Stomach (tissue), 9 donors: ENCODE results near the gene INPP5A. TPM values are rescaled to one million over a fixed set of nuclear protein-coding genes. Genes with fewer than 3 reads are reported as not detected.

Experiments used
- DNase-seq, 2 donors: peaks; one replicate each; pipeline versions ENCODE4 v3.0.0 to v3.0.0-alpha.2; 2013 to 2019
- H3K27ac ChIP-seq, 5 donors: fragments of 200-600 bp in 4 of 5; sonication (generic) in 4 of 5; one replicate each; pipeline ENCODE4 v1.5.1; 2013 to 2019; ENCODE audit warnings: mild to moderate bottlenecking in 1 of 5, moderate library complexity in 1 of 5
- H3K27me3 ChIP-seq, 3 donors: fragments of 200-600 bp; sonication (generic); one replicate each; pipeline ENCODE4 v1.5.1; 2017 to 2019; ENCODE audit warnings: mixed run types in 1 of 3
- H3K36me3 ChIP-seq, 4 donors: fragments of 200-600 bp; sonication (generic); 1 replicate in 3 of 4; 2 replicates in 1 of 4; pipeline ENCODE4 v1.5.1; 2016 to 2019
- H3K4me1 ChIP-seq, 4 donors: fragments of 200-600 bp; sonication (generic); one replicate each; pipeline ENCODE4 v1.5.1; 2016 to 2019
- H3K4me3 ChIP-seq, 4 donors: fragments of 200-600 bp; sonication (generic) in 3 of 4; one replicate each; pipeline ENCODE4 v1.5.1; 2016 to 2019; ENCODE audit warnings: mild to moderate bottlenecking in 1 of 4
- H3K9me3 ChIP-seq, 4 donors: fragments of 200-600 bp; sonication (generic); one replicate each; pipeline ENCODE4 v1.5.1; 2016 to 2019
- EP300 ChIP-seq: sonication (generic); formaldehyde crosslinking; IDR thresholded peaks from one replicate; pipeline ENCODE4 v1.6.1; 2017; ENCODE audit warnings: antibody characterized with exemption
- POLR2A ChIP-seq, 4 donors: fragments of 450-650 bp; IDR thresholded peaks; one replicate each; pipeline ENCODE4 v1.6.1; 2016; ENCODE audit warnings: antibody characterized with exemption in 4 of 4, control low read depth in 2 of 4, mild to moderate bottlenecking in 1 of 4, moderate library complexity in 1 of 4
- POLR2AphosphoS5 ChIP-seq, 3 donors: sonication (generic); formaldehyde crosslinking; IDR thresholded peaks; one replicate each; pipeline ENCODE4 v1.6.1; 2016; ENCODE audit warnings: antibody characterized with exemption in 3 of 3
- WGBS, 5 donors: extraction: QIAGEN DNeasy Blood & Tissue Kit in 3 of 5; methylation state at CpG; one replicate each; pipeline versions ENCODE4 v1.1.5 to v1.1.7; 2013 to 2018; 5-methylcytosine and 5-hydroxymethylcytosine counted together
- intact Hi-C: fragments of 100-400 bp; cut with DNase I; formaldehyde crosslinking; loops from one replicate; pipeline ENCODE4 v1.15.1; 2023; ENCODE audit warnings: low total_unique reads
- polyA plus RNA-seq, 3 donors: library from polyadenylated mRNA; stranded (reverse); fragments of 200-250 nt; gene quantifications; one replicate each; pipeline ENCODE4 v1.2.3, GENCODE V29; 2013
- total RNA-seq, 5 donors: library from RNA; depleted of rRNA; stranded (reverse); fragments of >200 nt; gene quantifications; one replicate each; pipeline versions ENCODE4 v1.1.0 to v1.2.3, GENCODE V29; 2014 to 2016
- TF ChIP-seq, protein P1 (sequence below), 7 experiments: fragments of 450-650 bp in 4 of 7; fragments of 200-600 bp in 3 of 7; sonication (generic) in 3 of 7; IDR thresholded peaks; one replicate each; pipeline ENCODE4 v1.5.1; 2016 to 2019; ENCODE audit warnings: antibody characterized with exemption in 7 of 7, control low read depth in 2 of 7, mild to moderate bottlenecking in 1 of 7
- donor health status: healthy with polysubstance abuse.
- donor health status: Bipolar disorder and iron deficiency.
- donor health status: healthy.

The INPP5A gene
- total and polyA plus RNA-seq, 8 donors: 17.2 to 72.3 (median 31.0) TPM

DNA sequence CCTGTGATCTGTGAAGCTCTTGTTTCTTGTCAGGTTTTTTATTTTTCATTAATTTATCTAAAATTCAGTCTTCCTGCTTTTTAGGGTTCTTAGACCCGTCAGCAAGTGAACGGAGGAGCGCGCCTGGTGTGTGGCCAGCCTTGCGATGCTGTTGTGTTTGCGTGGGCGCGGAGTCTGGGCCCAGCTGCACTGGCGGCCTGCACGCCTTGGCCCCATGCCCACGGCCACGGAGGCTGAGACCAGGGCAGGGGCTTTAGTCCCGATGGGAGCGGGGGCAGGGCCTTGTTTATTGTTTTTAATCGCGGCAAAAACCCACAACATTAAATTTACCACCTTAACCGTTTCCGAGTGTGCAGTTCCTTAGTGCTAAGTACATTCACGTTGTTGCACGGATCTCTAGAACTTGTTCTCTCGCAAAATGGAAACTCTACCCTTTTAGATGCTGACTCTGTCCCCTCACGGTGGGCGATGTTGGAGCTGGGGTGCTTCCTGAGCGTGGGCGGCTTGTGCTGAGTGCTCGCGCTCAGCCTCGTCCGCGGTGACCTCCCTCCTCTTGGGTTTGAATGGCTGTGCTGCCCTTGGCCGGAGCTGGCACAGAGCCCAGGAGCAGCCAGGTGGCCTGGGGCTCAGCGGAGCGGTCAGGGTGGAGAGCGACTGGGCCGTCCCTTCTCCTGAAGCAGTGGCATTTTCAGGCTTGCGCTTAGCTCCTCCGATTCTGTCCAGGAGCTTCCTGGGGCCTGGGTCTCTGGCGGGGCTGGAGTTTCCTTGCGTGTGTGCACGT, 69.1 kb downstream of the INPP5A start:
- DNase-seq: peak; percentile 73 to 82
- peak overlapping the region in 1 of 5 donors; percentile 11 for H3K27ac ChIP-seq
- 42 to 71% (median 59%) methylated on average over 31 to 40 of the region's 40 CpGs for WGBS, 5 donors
- peaks cover 24 to 82% (median 49%) of the 10 kb centered on the region in 4 donors for H3K4me1 ChIP-seq
- no peaks in the 10 kb centered on the region for H3K27me3 ChIP-seq
- no peaks in the 10 kb centered on the region for H3K36me3 ChIP-seq
- H3K9me3 ChIP-seq: no peaks in the 10 kb centered on the region
- peak overlapping the region in 3 of 4 donors; percentile 0 to 24 (median 3) for H3K4me3 ChIP-seq
- TF ChIP-seq POLR2A (IDR thresholded peaks at IDR 0.05) (no peak), POLR2AphosphoS5 (IDR thresholded peaks at IDR 0.05) (peak in 1 of 3 donors; percentile 6), EP300 (no peak)
- TF ChIP-seq, protein P1, sequence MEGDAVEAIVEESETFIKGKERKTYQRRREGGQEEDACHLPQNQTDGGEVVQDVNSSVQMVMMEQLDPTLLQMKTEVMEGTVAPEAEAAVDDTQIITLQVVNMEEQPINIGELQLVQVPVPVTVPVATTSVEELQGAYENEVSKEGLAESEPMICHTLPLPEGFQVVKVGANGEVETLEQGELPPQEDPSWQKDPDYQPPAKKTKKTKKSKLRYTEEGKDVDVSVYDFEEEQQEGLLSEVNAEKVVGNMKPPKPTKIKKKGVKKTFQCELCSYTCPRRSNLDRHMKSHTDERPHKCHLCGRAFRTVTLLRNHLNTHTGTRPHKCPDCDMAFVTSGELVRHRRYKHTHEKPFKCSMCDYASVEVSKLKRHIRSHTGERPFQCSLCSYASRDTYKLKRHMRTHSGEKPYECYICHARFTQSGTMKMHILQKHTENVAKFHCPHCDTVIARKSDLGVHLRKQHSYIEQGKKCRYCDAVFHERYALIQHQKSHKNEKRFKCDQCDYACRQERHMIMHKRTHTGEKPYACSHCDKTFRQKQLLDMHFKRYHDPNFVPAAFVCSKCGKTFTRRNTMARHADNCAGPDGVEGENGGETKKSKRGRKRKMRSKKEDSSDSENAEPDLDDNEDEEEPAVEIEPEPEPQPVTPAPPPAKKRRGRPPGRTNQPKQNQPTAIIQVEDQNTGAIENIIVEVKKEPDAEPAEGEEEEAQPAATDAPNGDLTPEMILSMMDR (IDR thresholded peaks at IDR 0.05): no peak
- intact Hi-C loops: no loop called here

- intact Hi-C loops: no loop called here
- peaks cover 26 to 88% (median 54%) of the 10 kb centered on the region in 4 donors for H3K4me1 ChIP-seq
- H3K4me3 ChIP-seq: no peak overlapping the region
- DNase-seq: no peak
- no peak overlapping the region for H3K27ac ChIP-seq
- TF ChIP-seq EP300 (no peak), POLR2A (IDR thresholded peaks at IDR 0.05) (no peak), POLR2AphosphoS5 (IDR thresholded peaks at IDR 0.05) (no peak)
- TF ChIP-seq, protein P1 (IDR thresholded peaks at IDR 0.05): no peak
- H3K9me3 ChIP-seq: no peaks in the 10 kb centered on the region
- H3K36me3 ChIP-seq: no peaks in the 10 kb centered on the region
- H3K27me3 ChIP-seq: no peaks in the 10 kb centered on the region
- 82 to 93% (median 91%) methylated on average over 20 of the region's 20 CpGs for WGBS, 5 donors
Measured at GRCh38 chr10:132607491-132607890, 69.9 kb downstream of the INPP5A start.

DNA sequence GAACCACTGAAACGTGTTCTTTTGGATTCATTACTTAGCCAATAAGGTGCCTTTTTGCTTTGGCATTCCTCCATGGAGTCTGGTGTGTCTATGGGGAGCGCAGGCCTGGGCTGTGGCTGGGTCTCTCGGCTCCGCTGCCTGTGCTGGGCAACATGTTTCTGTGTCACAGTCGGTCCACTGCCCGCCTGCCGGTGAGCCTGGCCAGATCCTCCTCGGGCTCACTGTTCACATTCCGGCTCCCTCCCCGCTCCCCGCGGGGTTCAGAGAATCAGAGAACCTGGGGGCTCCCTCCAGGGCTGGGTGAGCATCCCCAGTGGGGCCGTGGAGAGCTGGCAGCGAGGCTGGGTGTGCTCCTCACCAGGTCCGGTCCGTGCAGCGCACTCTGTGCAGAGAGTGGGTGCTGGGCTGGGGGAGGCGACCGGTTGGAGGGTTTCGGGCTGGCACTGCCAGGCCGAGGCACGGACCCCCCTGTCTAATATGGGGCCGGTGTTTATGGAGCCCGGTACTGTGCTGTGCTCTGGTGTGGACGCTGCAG, 70.4 kb downstream of the INPP5A start:
- WGBS, 5 donors: 85 to 96% (median 93%) methylated on average over 8 to 25 of the region's 25 CpGs
- Histone ChIP-seq H3K36me3 (no peaks in the 10 kb centered on the region), H3K27me3 (no peaks in the 10 kb centered on the region), H3K4me1 (peaks cover 26 to 88% (median 55%) of the 10 kb centered on the region in 4 donors), H3K27ac (no peak overlapping the region), H3K9me3 (no peaks in the 10 kb centered on the region), H3K4me3 (no peak overlapping the region)
- DNase-seq: no peak
- TF ChIP-seq EP300: no peak
- TF ChIP-seq, protein P1 (IDR thresholded peaks at IDR 0.05): no peak
- TF ChIP-seq POLR2AphosphoS5 (IDR thresholded peaks at IDR 0.05): no peak
- intact Hi-C loops: no loop called here

DNA sequence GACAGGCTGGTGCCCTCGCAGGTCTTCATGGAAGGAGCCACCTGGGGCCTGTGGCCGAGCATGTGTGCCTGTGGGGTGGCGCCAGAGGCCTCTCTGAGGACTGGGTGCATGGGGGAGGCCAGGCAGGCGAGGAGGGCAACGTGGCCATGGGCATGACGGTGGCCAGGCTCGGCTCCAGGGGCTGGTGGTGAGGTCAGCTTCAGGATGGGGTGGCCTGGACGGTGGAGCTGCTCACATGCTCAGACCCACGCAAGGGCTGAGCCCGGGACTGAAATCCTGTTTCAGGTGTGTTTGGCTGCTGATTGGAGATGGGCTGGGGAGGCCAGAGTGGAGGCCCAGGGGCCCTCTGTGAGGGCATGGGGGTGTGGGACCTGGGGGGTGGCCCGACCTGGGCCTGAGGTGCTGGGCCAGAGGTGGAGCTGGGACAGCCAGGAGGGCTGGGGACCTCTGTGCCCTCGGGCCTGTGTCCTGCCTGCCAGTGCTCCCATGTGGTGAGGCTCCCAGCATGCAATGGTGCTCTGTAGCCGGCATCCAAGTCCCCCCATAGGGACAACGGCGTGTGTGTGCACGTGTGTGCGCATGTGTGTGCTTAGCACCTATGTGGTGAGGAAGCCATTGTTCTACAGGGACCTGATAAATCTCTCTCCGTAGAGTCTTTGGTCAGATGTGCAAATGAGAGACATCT, 71.1 kb downstream of the INPP5A start:
- Histone ChIP-seq H3K4me3 (no peak overlapping the region), H3K27ac (no peak overlapping the region), H3K9me3 (no peaks in the 10 kb centered on the region), H3K36me3 (no peaks in the 10 kb centered on the region), H3K4me1 (peaks cover 26 to 85% (median 53%) of the 10 kb centered on the region in 4 donors), H3K27me3 (no peaks in the 10 kb centered on the region)
- no peak for TF ChIP-seq POLR2A (IDR thresholded peaks at IDR 0.05)
- no peak for DNase-seq
- intact Hi-C loops: no loop called here
- 85 to 93% (median 89%) methylated on average over 9 to 18 of the region's 18 CpGs for WGBS, 5 donors
